Ascending aorta (tissue), 2 donors: ENCODE measurements around the gene NPAS3. TPM values are rescaled to one million over a fixed set of nuclear protein-coding genes. Genes with fewer than 3 reads are reported as not detected.

Experiments
- DNase-seq, 2 donors: peaks; one replicate each; pipeline ENCODE4 v3.0.0-alpha.2; 2019; ENCODE audit warnings: low spot score in 2 of 2
- H3K27ac ChIP-seq, 2 donors: fragments of 200-600 bp; sonication (generic); one replicate each; pipeline ENCODE4 v1.5.1; 2016 to 2017; ENCODE audit warnings: mild to moderate bottlenecking in 1 of 2
- H3K27me3 ChIP-seq: fragments of 200-600 bp; sonication (generic); one replicate; pipeline ENCODE4 v1.5.1; 2017
- H3K36me3 ChIP-seq, 2 donors: fragments of 200-600 bp; sonication (generic); one replicate each; pipeline ENCODE4 v1.5.1; 2016
- H3K4me1 ChIP-seq, 2 donors: fragments of 200-600 bp; sonication (generic); one replicate each; pipeline ENCODE4 v1.5.1; 2016 to 2017; ENCODE audit warnings: mild to moderate bottlenecking in 1 of 2
- H3K4me3 ChIP-seq, 2 donors: fragments of 200-600 bp; sonication (generic); one replicate each; pipeline ENCODE4 v1.5.1; 2016 to 2017; ENCODE audit warnings: mild to moderate bottlenecking in 1 of 2
- H3K9me3 ChIP-seq, 2 donors: fragments of 200-600 bp; sonication (generic); one replicate each; pipeline ENCODE4 v1.5.1; 2016
- CTCF ChIP-seq, 3 experiments: fragments of 200-600 bp in 2 of 3; fragments of 450-650 bp in 1 of 3; sonication (generic) in 2 of 3; IDR thresholded peaks; one replicate each; pipeline ENCODE4 v1.5.1; 2016 to 2019; ENCODE audit warnings: antibody characterized with exemption in 3 of 3, mild to moderate bottlenecking in 1 of 3, moderate library complexity in 1 of 3
- intact Hi-C: fragments of 100-400 bp; cut with DNase I; formaldehyde crosslinking; loops from one replicate; pipeline ENCODE4 v1.15.1; 2023
- total RNA-seq: library from RNA; depleted of rRNA; stranded (reverse); fragments of >200 nt; gene quantifications from one replicate; pipeline ENCODE4 v1.1.0, GENCODE V29; 2016

Gene NPAS3
- total RNA-seq, 1 donor from 2014 or later: not detected

GRCh38 chr14:33219957-33220356, 281.3 kb downstream of the NPAS3 start:
- no peak overlapping the region for H3K27ac ChIP-seq
- no peak for TF ChIP-seq CTCF (IDR thresholded peaks at IDR 0.05)
- H3K36me3 ChIP-seq: no peaks in the 10 kb centered on the region
- no peak for DNase-seq
- intact Hi-C loops: no loop called here
- no peaks in the 10 kb centered on the region for H3K27me3 ChIP-seq
- no peaks in the 10 kb centered on the region for H3K9me3 ChIP-seq
- no peak overlapping the region for H3K4me3 ChIP-seq
- no peaks in the 10 kb centered on the region for H3K4me1 ChIP-seq

- no peaks in the 10 kb centered on the region for H3K36me3 ChIP-seq
- intact Hi-C loops: no loop called here
- no peaks in the 10 kb centered on the region for H3K9me3 ChIP-seq
- no peaks in the 10 kb centered on the region for H3K27me3 ChIP-seq
- no peak overlapping the region for H3K27ac ChIP-seq
- no peak overlapping the region for H3K4me3 ChIP-seq
- TF ChIP-seq CTCF (IDR thresholded peaks at IDR 0.05): no peak
- no peaks in the 10 kb centered on the region for H3K4me1 ChIP-seq
- no peak for DNase-seq
These were observed 290.7 kb downstream of the NPAS3 start for GRCh38 chr14:33229269-33229929.

GRCh38 chr14:33230021-33230420, 291.3 kb downstream of the NPAS3 start:
- Histone ChIP-seq H3K36me3 (no peaks in the 10 kb centered on the region), H3K4me3 (no peak overlapping the region), H3K4me1 (no peaks in the 10 kb centered on the region), H3K27ac (no peak overlapping the region), H3K27me3 (no peaks in the 10 kb centered on the region), H3K9me3 (no peaks in the 10 kb centered on the region)
- intact Hi-C loops: no loop called here
- no peak for TF ChIP-seq CTCF (IDR thresholded peaks at IDR 0.05)
- DNase-seq: no peak

- no peaks in the 10 kb centered on the region for H3K27me3 ChIP-seq
- no peak for TF ChIP-seq CTCF (IDR thresholded peaks at IDR 0.05)
- H3K4me1 ChIP-seq: no peaks in the 10 kb centered on the region
- H3K9me3 ChIP-seq: no peaks in the 10 kb centered on the region
- intact Hi-C loops: no loop called here
- no peak overlapping the region for H3K27ac ChIP-seq
- no peak for DNase-seq
- H3K36me3 ChIP-seq: no peaks in the 10 kb centered on the region
- H3K4me3 ChIP-seq: no peak overlapping the region
These were observed 293.4 kb downstream of the NPAS3 start for GRCh38 chr14:33232031-33232430.

- TF ChIP-seq CTCF (IDR thresholded peaks at IDR 0.05): no peak
These were observed 298.5 kb downstream of the NPAS3 start for GRCh38 chr14:33237115-33237740.

More at GRCh38 chr14:33237115-33237740, 298.5 kb downstream of the NPAS3 start:
- DNase-seq: no peak
- H3K36me3 ChIP-seq: no peaks in the 10 kb centered on the region
- H3K4me3 ChIP-seq: no peak overlapping the region
- H3K27me3 ChIP-seq: no peaks in the 10 kb centered on the region
- no peaks in the 10 kb centered on the region for H3K9me3 ChIP-seq
- intact Hi-C loops: no loop called here
- no peaks in the 10 kb centered on the region for H3K4me1 ChIP-seq
- no peak overlapping the region for H3K27ac ChIP-seq
